ENCODE data around the gene FAM120AOS.

DNA sequence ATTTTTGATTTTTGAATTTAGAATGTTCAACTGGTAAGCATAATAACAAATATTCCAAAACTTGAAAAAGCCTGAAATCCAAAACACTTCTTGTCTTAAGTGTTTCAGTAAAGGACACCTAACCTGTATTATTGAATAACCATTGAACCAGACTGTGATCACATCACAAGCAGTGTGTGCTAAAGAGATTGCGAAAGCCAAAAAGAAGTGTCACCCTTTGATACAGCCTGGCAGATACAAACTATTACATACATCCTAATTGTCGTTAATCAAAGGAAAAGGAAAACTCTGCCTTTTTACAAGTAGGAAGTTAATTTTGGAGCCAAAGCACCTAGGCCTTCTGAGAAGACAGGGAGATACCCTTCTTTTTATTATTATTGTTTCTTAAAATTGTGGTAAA, 8.4 kb upstream of the FAM120AOS start:
- TF ChIP-seq, protein P1, sequence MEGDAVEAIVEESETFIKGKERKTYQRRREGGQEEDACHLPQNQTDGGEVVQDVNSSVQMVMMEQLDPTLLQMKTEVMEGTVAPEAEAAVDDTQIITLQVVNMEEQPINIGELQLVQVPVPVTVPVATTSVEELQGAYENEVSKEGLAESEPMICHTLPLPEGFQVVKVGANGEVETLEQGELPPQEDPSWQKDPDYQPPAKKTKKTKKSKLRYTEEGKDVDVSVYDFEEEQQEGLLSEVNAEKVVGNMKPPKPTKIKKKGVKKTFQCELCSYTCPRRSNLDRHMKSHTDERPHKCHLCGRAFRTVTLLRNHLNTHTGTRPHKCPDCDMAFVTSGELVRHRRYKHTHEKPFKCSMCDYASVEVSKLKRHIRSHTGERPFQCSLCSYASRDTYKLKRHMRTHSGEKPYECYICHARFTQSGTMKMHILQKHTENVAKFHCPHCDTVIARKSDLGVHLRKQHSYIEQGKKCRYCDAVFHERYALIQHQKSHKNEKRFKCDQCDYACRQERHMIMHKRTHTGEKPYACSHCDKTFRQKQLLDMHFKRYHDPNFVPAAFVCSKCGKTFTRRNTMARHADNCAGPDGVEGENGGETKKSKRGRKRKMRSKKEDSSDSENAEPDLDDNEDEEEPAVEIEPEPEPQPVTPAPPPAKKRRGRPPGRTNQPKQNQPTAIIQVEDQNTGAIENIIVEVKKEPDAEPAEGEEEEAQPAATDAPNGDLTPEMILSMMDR (IDR thresholded peaks at IDR 0.05) = no peak
- no peak for TF ChIP-seq POLR2AphosphoS5 (IDR thresholded peaks at IDR 0.05)
